Fibroblast of lung (primary cell): ENCODE data around the gene MICB. TPM values are rescaled to one million over a fixed set of nuclear protein-coding genes. Genes with fewer than 3 reads are reported as not detected.

Source experiments
- DNase-seq, 2 donors: peaks; one replicate each; pipeline versions ENCODE4 v3.0.0 to v3.0.0-alpha.2; 2010; ENCODE audit warnings: low read depth in 2 of 2
- H2AFZ ChIP-seq: 2 replicates; pipeline ENCODE4 v1.5.1; 2012; ENCODE audit warnings: low read length, control low read depth, inconsistent platforms
- H3K27ac ChIP-seq: 2 replicates; pipeline ENCODE4 v1.5.1; 2011; ENCODE audit warnings: low read length, control low read depth; ENCODE audit not compliant: insufficient read depth
- H3K27me3 ChIP-seq: 2 replicates; pipeline ENCODE4 v1.5.1; 2011; ENCODE audit warnings: mild to moderate bottlenecking, low read length; ENCODE audit not compliant: control insufficient read depth, insufficient read depth
- H3K36me3 ChIP-seq: 2 replicates; pipeline ENCODE4 v1.5.1; 2011; ENCODE audit warnings: low read length; ENCODE audit not compliant: control insufficient read depth, insufficient read depth
- H3K4me1 ChIP-seq: 2 replicates; pipeline ENCODE4 v1.5.1; 2011; ENCODE audit warnings: low read length; ENCODE audit not compliant: control insufficient read depth, insufficient read depth; ENCODE audit errors: extremely low read depth
- H3K4me2 ChIP-seq: 2 replicates; pipeline ENCODE4 v1.5.1; 2011; ENCODE audit warnings: low read length, control low read depth; ENCODE audit not compliant: insufficient read depth; ENCODE audit errors: extremely low read depth
- H3K4me3 ChIP-seq, 4 experiments: fragments of 200-600 bp in 1 of 4; sonication (generic) in 1 of 4; replicated peaks in 1 of 4; 2 replicates each; pipeline ENCODE4 v1.5.1; 2011 to 2016; ENCODE audit warnings: low read length in 4 of 4, low read depth in 3 of 4, mild to moderate bottlenecking in 3 of 4, control low read depth in 2 of 4, inconsistent platforms in 1 of 4, mixed read lengths in 1 of 4; ENCODE audit not compliant: insufficient read depth in 1 of 4; ENCODE audit errors: control extremely low read depth in 1 of 4
- H3K79me2 ChIP-seq: 2 replicates; pipeline ENCODE4 v1.5.1; 2012; ENCODE audit warnings: mild to moderate bottlenecking, low read length, inconsistent platforms; ENCODE audit not compliant: control insufficient read depth, insufficient read depth
- H3K9ac ChIP-seq: 2 replicates; pipeline ENCODE4 v1.5.1; 2011; ENCODE audit warnings: mild to moderate bottlenecking, low read length, control low read depth; ENCODE audit not compliant: insufficient read depth
- H3K9me3 ChIP-seq: 2 replicates; pipeline ENCODE4 v1.5.1; 2012; ENCODE audit warnings: low read depth, low read length; ENCODE audit not compliant: control insufficient read depth, insufficient read depth
- H4K20me1 ChIP-seq: 2 replicates; pipeline ENCODE4 v1.5.1; 2011; ENCODE audit warnings: low read length; ENCODE audit not compliant: control insufficient read depth, insufficient read depth; ENCODE audit errors: extremely low read depth
- EZH2 ChIP-seq: IDR thresholded peaks from 2 replicates; pipeline ENCODE4 v1.5.1; 2012; ENCODE audit warnings: low read length, control low read depth, mild to moderate bottlenecking; ENCODE audit errors: missing control alignments
- polyA plus RNA-seq, 2 donors: library from polyadenylated mRNA; depleted of rRNA in 1 of 2; stranded (reverse) in 1 of 2; unstranded in 1 of 2; fragments of >200 nt; gene quantifications; 2 replicates each; pipeline ENCODE4 v1.2.1, GENCODE V29; 2011 to 2012; ENCODE audit warnings: missing spikeins in 1 of 2
- total RNA-seq: library from RNA; depleted of rRNA; stranded (reverse); fragments of >200 nt; gene quantifications from 2 replicates; pipeline ENCODE4 v1.2.1, GENCODE V29; 2014
- TF ChIP-seq, protein P1 (sequence below), 2 donors: IDR thresholded peaks in 1 of 2; conservative IDR thresholded peaks in 1 of 2; 1 replicate in 1 of 2; 2 replicates in 1 of 2; pipeline ENCODE4 v1.5.1; 2011 to 2012; ENCODE audit warnings: low read length in 2 of 2, control low read depth in 1 of 2, inconsistent platforms in 1 of 2, low read depth in 1 of 2, mild to moderate bottlenecking in 1 of 2

MICB gene
- total and polyA plus RNA-seq, 2 donors (not counting 1 experiment from before 2014, with no cell fraction given): 17.2 to 18.6 TPM

GRCh38 chr6:31533455-31533841 lies 35.5 kb downstream of the MICB start:
- H4K20me1 ChIP-seq: no peaks in the 10 kb centered on the region

GRCh38 chr6:31534011-31534410 lies 36.1 kb downstream of the MICB start:
- H4K20me1 ChIP-seq: peaks cover under 1% of the 10 kb centered on the region
- H3K27ac ChIP-seq: no peak overlapping the region
- H3K79me2 ChIP-seq: peaks cover 40% of the 10 kb centered on the region

More at GRCh38 chr6:31533455-31533841, 35.5 kb downstream of the MICB start:
- Histone ChIP-seq H3K36me3 (peaks cover 43% of the 10 kb centered on the region), H3K9me3 (no peaks in the 10 kb centered on the region), H3K4me1 (no peaks in the 10 kb centered on the region), H2AFZ (no peak overlapping the region), H3K9ac (no peak overlapping the region), H3K4me3 (no peak overlapping the region), H3K4me2 (no peak overlapping the region), H3K27me3 (no peaks in the 10 kb centered on the region), H3K79me2 (peaks cover 35% of the 10 kb centered on the region), H3K27ac (no peak overlapping the region)
- TF ChIP-seq, protein P1, sequence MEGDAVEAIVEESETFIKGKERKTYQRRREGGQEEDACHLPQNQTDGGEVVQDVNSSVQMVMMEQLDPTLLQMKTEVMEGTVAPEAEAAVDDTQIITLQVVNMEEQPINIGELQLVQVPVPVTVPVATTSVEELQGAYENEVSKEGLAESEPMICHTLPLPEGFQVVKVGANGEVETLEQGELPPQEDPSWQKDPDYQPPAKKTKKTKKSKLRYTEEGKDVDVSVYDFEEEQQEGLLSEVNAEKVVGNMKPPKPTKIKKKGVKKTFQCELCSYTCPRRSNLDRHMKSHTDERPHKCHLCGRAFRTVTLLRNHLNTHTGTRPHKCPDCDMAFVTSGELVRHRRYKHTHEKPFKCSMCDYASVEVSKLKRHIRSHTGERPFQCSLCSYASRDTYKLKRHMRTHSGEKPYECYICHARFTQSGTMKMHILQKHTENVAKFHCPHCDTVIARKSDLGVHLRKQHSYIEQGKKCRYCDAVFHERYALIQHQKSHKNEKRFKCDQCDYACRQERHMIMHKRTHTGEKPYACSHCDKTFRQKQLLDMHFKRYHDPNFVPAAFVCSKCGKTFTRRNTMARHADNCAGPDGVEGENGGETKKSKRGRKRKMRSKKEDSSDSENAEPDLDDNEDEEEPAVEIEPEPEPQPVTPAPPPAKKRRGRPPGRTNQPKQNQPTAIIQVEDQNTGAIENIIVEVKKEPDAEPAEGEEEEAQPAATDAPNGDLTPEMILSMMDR (conservative IDR thresholded peaks at IDR 0.05 in 1 of 2, IDR thresholded peaks at IDR 0.05 in 1 of 2; ENCODE audit: low read depth in 1 of 2, low read length in 2 of 2): no peak
- TF ChIP-seq EZH2: no peak
- DNase-seq: no peak

GRCh38 chr6:31534521-31535040 lies 36.6 kb downstream of the MICB start:
- Histone ChIP-seq H3K9me3 (no peaks in the 10 kb centered on the region), H3K9ac (no peak overlapping the region), H2AFZ (no peak overlapping the region), H3K36me3 (peaks cover 48% of the 10 kb centered on the region), H3K27me3 (no peaks in the 10 kb centered on the region), H3K4me1 (peaks cover 6% of the 10 kb centered on the region), H3K27ac (no peak overlapping the region), H3K79me2 (peaks cover 46% of the 10 kb centered on the region), H3K4me2 (no peak overlapping the region), H4K20me1 (peaks cover 1% of the 10 kb centered on the region), H3K4me3 (no peak overlapping the region)
- TF ChIP-seq, protein P1 (conservative IDR thresholded peaks at IDR 0.05 in 1 of 2, IDR thresholded peaks at IDR 0.05 in 1 of 2; ENCODE audit: low read depth in 1 of 2, low read length in 2 of 2): no peak
- no peak for TF ChIP-seq EZH2
- no peak for DNase-seq

More at GRCh38 chr6:31534011-31534410, 36.1 kb downstream of the MICB start:
- H3K36me3 ChIP-seq: peaks cover 46% of the 10 kb centered on the region
- no peak for DNase-seq
- H3K4me1 ChIP-seq: peaks cover under 1% of the 10 kb centered on the region
- H3K4me3 ChIP-seq: no peak overlapping the region
- no peak overlapping the region for H3K4me2 ChIP-seq
- no peaks in the 10 kb centered on the region for H3K9me3 ChIP-seq
- H3K27me3 ChIP-seq: no peaks in the 10 kb centered on the region
- H2AFZ ChIP-seq: no peak overlapping the region
- no peak overlapping the region for H3K9ac ChIP-seq
- TF ChIP-seq, protein P1 (conservative IDR thresholded peaks at IDR 0.05 in 1 of 2, IDR thresholded peaks at IDR 0.05 in 1 of 2; ENCODE audit: low read depth in 1 of 2, low read length in 2 of 2): no peak
- TF ChIP-seq EZH2: no peak
